ENCODE results near the gene VPS45.
"Not testable (repeated sequence)": the region's sequence is repeated elsewhere in the genome, so short reads cannot be mapped to it uniquely, and the experiment has no call there.

Gene VPS45

GRCh38 chr1:150186438-150186788, 118.8 kb downstream of the VPS45 start:
- DNase-seq (ENCODE audit: low read depth in 3 of 3, low spot score in 1 of 3): not testable (repeated sequence)

- no peak for DNase-seq (ENCODE audit: low read depth in 3 of 3, low spot score in 1 of 3)
Observed at GRCh38 chr1:150186789-150187559, 119.4 kb downstream of the VPS45 start.

- DNase-seq (ENCODE audit: low read depth in 3 of 3, low spot score in 1 of 3): no peak
Observed at GRCh38 chr1:150187560-150187931, 120.0 kb downstream of the VPS45 start.

GRCh38 chr1:150192012-150192411, 124.4 kb downstream of the VPS45 start:
- DNase-seq (ENCODE audit: low read depth in 3 of 3, low spot score in 1 of 3): no peak

GRCh38 chr1:150194381-150195031, 126.9 kb downstream of the VPS45 start:
- no peak for DNase-seq (ENCODE audit: low read depth in 3 of 3, low spot score in 1 of 3)
